ENCODE measurements around the gene PEX7. TPM values are rescaled to one million over a fixed set of nuclear protein-coding genes. Genes with fewer than 3 reads are reported as not detected.
"Not testable (repeated sequence)": the region's sequence is repeated elsewhere in the genome, so short reads cannot be mapped to it uniquely, and the experiment has no call there.

Gene PEX7
- total and polyA plus RNA-seq, 4 experiments from 2014 or later, result 4.4 to 7.2 (median 5.1) TPM

DNA sequence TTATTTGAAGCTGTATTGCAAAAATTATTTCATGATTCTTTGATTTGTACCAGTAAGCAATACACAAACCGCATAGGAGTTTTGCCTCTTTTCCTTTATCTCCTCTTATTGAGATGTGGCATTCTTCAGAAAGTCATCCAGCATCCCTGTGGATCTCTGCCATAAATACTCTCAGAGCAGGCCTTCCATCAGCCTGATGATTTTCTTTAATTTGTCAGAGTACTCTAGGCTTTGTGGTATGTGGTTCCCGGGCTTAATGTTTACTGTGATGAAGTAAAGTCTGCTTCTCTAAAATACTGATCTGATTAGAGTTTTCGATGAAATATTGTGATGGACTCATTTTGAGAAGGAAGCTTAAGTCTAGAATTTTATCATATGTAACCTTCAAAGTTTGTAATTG is 68.6 kb downstream of the PEX7 start:
- Histone ChIP-seq H3K27ac (ENCODE audit: low read depth, low read length) (no peak overlapping the region), H3K27me3 (ENCODE audit: insufficient read depth, low read length) (no peaks in the 10 kb centered on the region), H3K9me3 (ENCODE audit: control insufficient read depth in 1 of 2, low read length in 2 of 2) (no peaks in the 10 kb centered on the region), H3K4me3 (ENCODE audit: low read length in 2 of 2) (no peak overlapping the region), H3K4me1 (ENCODE audit: insufficient read depth, low read length) (no peaks in the 10 kb centered on the region), H3K36me3 (ENCODE audit: insufficient read depth, low read length) (no peaks in the 10 kb centered on the region)
- H3K27me3 Mint-ChIP-seq, result no peaks in the 10 kb centered on the region
- no peak overlapping the region for H3K4me3 Mint-ChIP-seq
- peaks cover 7 to 25% of the 10 kb centered on the region in 2 donors for H3K36me3 Mint-ChIP-seq
- H3K4me1 Mint-ChIP-seq, result no peaks in the 10 kb centered on the region
- no peak for DNase-seq
- no peaks in the 10 kb centered on the region for H3K9me3 Mint-ChIP-seq
- ChIA-PET CTCF (ENCODE audit: partially characterized antibody) (no interaction called here), POLR2A (ENCODE audit: partially characterized antibody) (no interaction called here)
- intact Hi-C loops (cut with micrococcal nuclease), result no loop called here
- H3K27ac Mint-ChIP-seq, result no peak overlapping the region

DNA sequence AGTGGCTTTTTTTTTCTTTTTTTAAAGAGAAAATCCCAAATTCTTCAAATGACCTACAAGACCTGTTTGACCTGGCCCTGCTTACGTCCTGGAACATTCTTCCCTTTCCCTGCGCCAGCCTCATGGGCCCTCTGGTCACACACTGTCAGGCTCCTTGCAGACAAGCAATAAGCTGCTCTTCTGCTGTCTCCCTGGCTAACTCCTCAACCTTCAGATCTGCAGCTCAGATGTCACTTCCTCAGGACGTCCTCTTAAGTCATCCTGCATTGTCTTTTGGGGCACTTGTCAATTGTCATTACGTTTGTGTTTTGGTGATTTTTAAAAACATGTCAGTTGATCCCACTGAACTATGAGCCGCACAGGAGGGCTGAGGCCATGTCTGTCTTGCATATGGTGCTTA is 70.8 kb downstream of the PEX7 start:
- H3K27ac ChIP-seq (ENCODE audit: low read depth, low read length), result no peak overlapping the region
- no peaks in the 10 kb centered on the region for H3K9me3 Mint-ChIP-seq
- ChIA-PET POLR2A (ENCODE audit: partially characterized antibody) (no interaction called here), CTCF (ENCODE audit: partially characterized antibody) (interaction anchor here (1.1 kb wide), 1 partner anchor 76 kb away, joined by 3 read pairs; no protein-coding TSS in a partner anchor)
- H3K4me3 Mint-ChIP-seq, result no peak overlapping the region
- H3K36me3 ChIP-seq (ENCODE audit: insufficient read depth, low read length), result peaks cover 3% of the 10 kb centered on the region
- no peak for DNase-seq
- intact Hi-C loops (cut with micrococcal nuclease), result no loop called here
- peaks cover 8 to 19% of the 10 kb centered on the region in 2 donors for H3K36me3 Mint-ChIP-seq
- no peaks in the 10 kb centered on the region for H3K27me3 Mint-ChIP-seq
- no peaks in the 10 kb centered on the region for H3K4me1 Mint-ChIP-seq
- no peak overlapping the region for H3K4me3 ChIP-seq (ENCODE audit: low read length in 2 of 2)
- no peaks in the 10 kb centered on the region for H3K27me3 ChIP-seq (ENCODE audit: insufficient read depth, low read length)
- H3K27ac Mint-ChIP-seq, result no peak overlapping the region
- no peaks in the 10 kb centered on the region for H3K4me1 ChIP-seq (ENCODE audit: insufficient read depth, low read length)
- no peaks in the 10 kb centered on the region for H3K9me3 ChIP-seq (ENCODE audit: control insufficient read depth in 1 of 2, low read length in 2 of 2)

DNA sequence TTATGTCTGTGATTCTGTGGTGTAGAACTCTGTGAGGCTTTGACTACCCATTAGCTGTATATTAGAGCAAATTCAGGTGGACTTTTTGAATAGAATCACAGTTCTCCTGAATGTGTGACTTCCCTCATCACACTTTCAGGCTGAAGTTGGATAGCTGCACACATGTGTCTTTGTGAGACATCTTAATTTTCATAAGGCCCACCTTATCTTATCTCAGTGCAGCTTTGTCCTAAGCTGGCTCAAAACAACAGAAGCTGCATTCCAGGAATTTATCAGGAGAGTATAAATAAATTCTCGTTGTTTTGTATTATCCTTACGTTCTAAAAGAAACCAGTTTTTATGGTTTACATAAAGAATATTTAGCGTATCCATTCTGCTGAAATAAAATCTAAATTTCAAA is 73.5 kb downstream of the PEX7 start:
- Histone ChIP-seq H3K36me3 (ENCODE audit: insufficient read depth, low read length) (peaks cover 9% of the 10 kb centered on the region), H3K4me3 (ENCODE audit: low read length in 2 of 2) (no peak overlapping the region), H3K27me3 (ENCODE audit: insufficient read depth, low read length) (no peaks in the 10 kb centered on the region), H3K4me1 (ENCODE audit: insufficient read depth, low read length) (no peaks in the 10 kb centered on the region), H3K27ac (ENCODE audit: low read depth, low read length) (no peak overlapping the region), H3K9me3 (ENCODE audit: control insufficient read depth in 1 of 2, low read length in 2 of 2) (no peaks in the 10 kb centered on the region)
- Mint-ChIP-seq H3K4me3 (no peak overlapping the region), H3K4me1 (no peaks in the 10 kb centered on the region), H3K36me3 (peaks cover 20 to 22% of the 10 kb centered on the region in 2 donors), H3K27ac (no peak overlapping the region), H3K9me3 (no peaks in the 10 kb centered on the region), H3K27me3 (no peaks in the 10 kb centered on the region)
- no peak for DNase-seq
- ChIA-PET POLR2A (ENCODE audit: partially characterized antibody) (no interaction called here), CTCF (ENCODE audit: partially characterized antibody) (no interaction called here)
- intact Hi-C loops (cut with micrococcal nuclease), result no loop called here

DNA sequence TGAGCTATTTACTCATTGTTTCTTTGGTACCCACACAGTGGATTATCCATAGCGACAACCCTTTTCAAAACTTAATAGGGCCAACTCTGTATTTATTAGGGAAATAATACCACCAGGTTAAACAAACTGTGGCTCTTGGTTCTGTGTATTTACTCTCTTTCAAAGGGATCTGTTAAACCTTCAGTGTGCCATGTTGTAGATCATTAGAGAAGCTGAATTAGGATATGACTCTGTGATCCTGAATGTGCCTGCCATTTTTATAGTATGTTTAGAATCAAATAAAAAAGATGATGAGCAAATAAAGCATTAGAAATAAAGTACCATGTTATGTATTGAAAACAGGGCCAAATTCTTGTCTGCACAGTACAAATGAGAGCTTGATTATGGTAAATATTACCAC is 74.7 kb downstream of the PEX7 start:
- POLR2A ChIA-PET (ENCODE audit: partially characterized antibody), result no interaction called here
- no peak for DNase-seq
- H3K27me3 Mint-ChIP-seq, result no peaks in the 10 kb centered on the region

GRCh38 chr6:136901212-136901784 is 78.9 kb downstream of the PEX7 start:
- H3K9me3 Mint-ChIP-seq, result no peaks in the 10 kb centered on the region
- no peaks in the 10 kb centered on the region for H3K27me3 Mint-ChIP-seq
- intact Hi-C loops (cut with micrococcal nuclease), result no loop called here
- no peak overlapping the region for H3K4me3 Mint-ChIP-seq
- CTCF ChIA-PET (ENCODE audit: partially characterized antibody), result no interaction called here
- Histone ChIP-seq H3K27ac (ENCODE audit: low read depth, low read length) (no peak overlapping the region), H3K4me3 (ENCODE audit: low read length in 2 of 2) (no peak overlapping the region), H3K36me3 (ENCODE audit: insufficient read depth, low read length) (peaks cover 9% of the 10 kb centered on the region), H3K27me3 (ENCODE audit: insufficient read depth, low read length) (no peaks in the 10 kb centered on the region), H3K4me1 (ENCODE audit: insufficient read depth, low read length) (no peaks in the 10 kb centered on the region), H3K9me3 (ENCODE audit: control insufficient read depth in 1 of 2, low read length in 2 of 2) (no peaks in the 10 kb centered on the region)
- peak overlapping the region in 1 of 7 donors; percentile 9 for H3K27ac Mint-ChIP-seq
- POLR2A ChIA-PET (ENCODE audit: partially characterized antibody), result no interaction called here
- H3K36me3 Mint-ChIP-seq, result peaks cover 26 to 36% of the 10 kb centered on the region in 2 donors
- DNase-seq, result no peak
- H3K4me1 Mint-ChIP-seq, result no peaks in the 10 kb centered on the region

More for the DNA sequence above, 74.7 kb downstream of the PEX7 start:
- Histone ChIP-seq H3K27ac (ENCODE audit: low read depth, low read length) (no peak overlapping the region), H3K27me3 (ENCODE audit: insufficient read depth, low read length) (no peaks in the 10 kb centered on the region), H3K36me3 (ENCODE audit: insufficient read depth, low read length) (peaks cover 9% of the 10 kb centered on the region), H3K9me3 (ENCODE audit: control insufficient read depth in 1 of 2, low read length in 2 of 2) (no peaks in the 10 kb centered on the region), H3K4me3 (ENCODE audit: low read length in 2 of 2) (no peak overlapping the region), H3K4me1 (ENCODE audit: insufficient read depth, low read length) (no peaks in the 10 kb centered on the region)
- Mint-ChIP-seq H3K27ac (no peak overlapping the region), H3K36me3 (peaks cover 28 to 32% of the 10 kb centered on the region in 2 donors), H3K4me3 (no peak overlapping the region), H3K9me3 (no peaks in the 10 kb centered on the region), H3K4me1 (no peaks in the 10 kb centered on the region)
- CTCF ChIA-PET (ENCODE audit: partially characterized antibody), result interaction anchor here (0.5 to 0.9 kb wide), 2 partner anchors 42 to 52 kb away, joined by 3 read pairs; no protein-coding TSS in a partner anchor
- intact Hi-C loops (cut with micrococcal nuclease), result no loop called here

DNA sequence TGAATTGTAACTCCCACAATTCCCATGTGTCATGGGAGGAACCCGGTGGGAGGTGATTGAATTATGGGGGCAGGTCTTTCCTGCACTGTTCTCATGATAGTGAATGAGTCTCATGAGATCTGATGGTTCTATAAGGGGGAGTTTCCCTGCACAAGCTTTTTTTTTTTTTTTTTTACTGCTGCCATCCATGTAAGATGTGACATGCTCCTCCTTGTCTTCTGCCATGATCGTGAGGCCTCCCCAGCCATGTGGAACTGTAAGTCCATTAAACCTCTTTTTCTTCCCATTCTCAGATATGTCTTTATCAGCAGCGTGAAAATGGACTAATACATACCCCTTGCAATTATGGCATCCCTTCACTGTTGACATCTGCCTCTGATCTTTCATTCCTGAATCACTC is 82.1 kb downstream of the PEX7 start:
- H3K4me1 Mint-ChIP-seq; DNase-seq; H3K27ac Mint-ChIP-seq; intact Hi-C loops (cut with micrococcal nuclease); H3K9me3 Mint-ChIP-seq; H3K36me3 ChIP-seq (ENCODE audit: insufficient read depth, low read length); POLR2A ChIA-PET (ENCODE audit: partially characterized antibody); H3K4me3 ChIP-seq (ENCODE audit: low read length in 2 of 2); H3K27ac ChIP-seq (ENCODE audit: low read depth, low read length); H3K9me3 ChIP-seq (ENCODE audit: control insufficient read depth in 1 of 2, low read length in 2 of 2); H3K4me3 Mint-ChIP-seq; H3K27me3 ChIP-seq (ENCODE audit: insufficient read depth, low read length); H3K27me3 Mint-ChIP-seq; H3K4me1 ChIP-seq (ENCODE audit: insufficient read depth, low read length): not testable (repeated sequence)
- CTCF ChIA-PET (ENCODE audit: partially characterized antibody), result interaction anchor here (1.4 kb wide), 1 partner anchor 10 kb away, joined by 6 read pairs; no protein-coding TSS in a partner anchor
- H3K36me3 Mint-ChIP-seq, result peaks cover 31% of the 10 kb centered on the region in 2 donors

DNA sequence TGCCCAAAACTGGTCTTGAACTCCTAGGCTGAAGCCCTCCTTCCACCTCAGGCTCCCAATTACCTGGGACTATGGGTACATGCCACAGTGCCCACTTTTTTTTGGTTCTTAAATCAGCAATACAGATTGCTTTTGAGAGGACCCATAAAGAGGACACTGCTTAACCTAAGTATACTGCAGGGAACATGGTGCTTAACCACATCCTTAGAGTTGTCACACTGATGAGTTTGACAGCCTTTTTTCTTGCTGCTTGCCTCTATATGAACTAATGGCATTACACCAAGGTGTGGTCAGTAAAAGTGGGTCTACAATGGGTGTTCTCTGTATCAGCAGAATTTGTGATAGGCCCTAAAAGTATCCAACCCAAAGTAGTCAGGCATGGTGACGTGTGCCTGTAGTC is 92.6 kb downstream of the PEX7 start:
- POLR2A ChIA-PET (ENCODE audit: partially characterized antibody), result no interaction called here
- intact Hi-C loops (cut with micrococcal nuclease), result no loop called here
- Mint-ChIP-seq H3K4me3 (no peak overlapping the region), H3K27me3 (peaks cover 7 to 8% of the 10 kb centered on the region in 2 donors), H3K27ac (no peak overlapping the region), H3K9me3 (no peaks in the 10 kb centered on the region), H3K4me1 (peaks cover 0 to 4% (median 3%) of the 10 kb centered on the region in 4 donors), H3K36me3 (peaks cover 41 to 46% of the 10 kb centered on the region in 2 donors)
- Histone ChIP-seq H3K4me3 (ENCODE audit: low read length in 2 of 2) (no peak overlapping the region), H3K4me1 (ENCODE audit: insufficient read depth, low read length) (peaks cover 6% of the 10 kb centered on the region), H3K9me3 (ENCODE audit: control insufficient read depth in 1 of 2, low read length in 2 of 2) (no peaks in the 10 kb centered on the region), H3K36me3 (ENCODE audit: insufficient read depth, low read length) (no peaks in the 10 kb centered on the region), H3K27ac (ENCODE audit: low read depth, low read length) (no peak overlapping the region), H3K27me3 (ENCODE audit: insufficient read depth, low read length) (peaks cover 5% of the 10 kb centered on the region)
- DNase-seq, result no peak
- CTCF ChIA-PET (ENCODE audit: partially characterized antibody), result interaction anchor here (1.7 kb wide), 1 partner anchor 11 kb away, joined by 6 read pairs; no protein-coding TSS in a partner anchor

Data from CD4-positive, alpha-beta memory T cell (primary cell).